Measurements from ENCODE around the gene FAM32A.
"Not testable (repeated sequence)": the region's sequence is repeated elsewhere in the genome, so short reads cannot be mapped to it uniquely, and the experiment has no call there.

FAM32A gene

DNA sequence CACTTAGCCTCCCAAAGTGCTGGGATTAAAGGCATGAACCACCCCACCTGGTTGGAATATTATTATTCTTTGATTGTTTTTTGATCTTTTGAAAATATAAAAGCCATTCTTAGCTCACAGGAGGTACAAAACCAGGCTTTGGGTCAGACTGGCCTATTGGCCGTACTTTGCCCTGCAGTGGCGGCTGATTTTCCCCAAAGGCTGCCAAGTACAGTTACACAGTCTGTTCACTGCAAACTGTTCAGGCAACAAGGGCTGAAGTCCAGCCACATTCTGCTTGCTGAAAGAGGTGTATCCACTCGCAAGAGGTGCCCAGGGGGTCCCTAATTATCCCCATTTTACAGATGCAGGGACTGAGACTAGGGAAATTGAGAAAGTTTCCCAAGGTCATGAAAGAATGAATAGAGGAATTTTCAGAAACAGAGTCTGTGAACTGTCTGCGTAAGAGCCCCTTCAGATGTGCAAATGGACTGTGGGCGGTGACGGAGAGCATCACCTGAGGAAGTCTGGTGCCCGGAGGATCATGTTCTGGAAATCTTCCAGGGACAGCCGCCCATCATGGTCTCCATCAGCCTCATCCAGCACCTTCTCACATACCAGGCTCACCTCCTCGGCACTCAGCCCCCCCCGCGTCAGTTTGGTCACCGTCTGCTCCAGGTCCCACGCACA is 20.9 kb upstream of the FAM32A start:
- no peak for DNase-seq (ENCODE audit: low spot score)

DNA sequence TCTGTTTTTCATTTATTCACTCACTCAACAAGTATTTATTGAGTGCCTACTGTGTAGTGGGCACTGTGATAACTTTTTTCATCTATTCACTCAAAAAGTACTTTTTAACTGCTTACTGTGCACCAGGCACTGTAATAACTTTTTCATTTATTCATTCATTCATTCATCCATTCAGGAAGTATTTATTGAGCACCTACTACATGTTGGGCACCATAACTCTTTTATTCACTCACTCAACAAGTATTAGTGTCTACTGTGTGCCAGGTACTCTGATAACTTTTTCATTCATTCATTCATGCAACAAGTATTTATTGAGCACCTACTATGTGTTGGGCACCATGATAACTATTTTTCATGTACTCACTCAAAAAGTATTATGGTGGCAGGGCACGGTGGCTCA is 18.8 kb upstream of the FAM32A start:
- DNase-seq (ENCODE audit: low spot score): no peak

DNA sequence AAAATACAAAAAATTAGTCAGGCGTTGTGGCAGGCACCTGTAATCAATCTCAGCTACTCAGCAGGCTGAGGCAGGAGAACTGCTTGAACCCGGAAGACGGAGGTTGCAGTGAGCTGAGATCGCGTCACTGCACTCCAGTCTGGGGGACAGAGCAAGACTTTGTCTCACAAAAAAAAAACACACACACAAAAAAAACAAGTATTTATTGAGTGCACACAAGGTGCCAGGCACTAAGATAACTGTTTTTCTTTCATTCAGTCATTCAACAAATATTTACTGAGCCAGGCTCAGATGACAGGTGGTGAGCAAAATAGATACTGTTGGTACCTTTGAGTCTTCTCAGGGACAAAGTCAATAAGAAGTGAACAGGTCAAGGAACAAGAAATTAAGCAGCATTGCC is 18.2 kb upstream of the FAM32A start:
- DNase-seq (ENCODE audit: low spot score): no peak

DNA sequence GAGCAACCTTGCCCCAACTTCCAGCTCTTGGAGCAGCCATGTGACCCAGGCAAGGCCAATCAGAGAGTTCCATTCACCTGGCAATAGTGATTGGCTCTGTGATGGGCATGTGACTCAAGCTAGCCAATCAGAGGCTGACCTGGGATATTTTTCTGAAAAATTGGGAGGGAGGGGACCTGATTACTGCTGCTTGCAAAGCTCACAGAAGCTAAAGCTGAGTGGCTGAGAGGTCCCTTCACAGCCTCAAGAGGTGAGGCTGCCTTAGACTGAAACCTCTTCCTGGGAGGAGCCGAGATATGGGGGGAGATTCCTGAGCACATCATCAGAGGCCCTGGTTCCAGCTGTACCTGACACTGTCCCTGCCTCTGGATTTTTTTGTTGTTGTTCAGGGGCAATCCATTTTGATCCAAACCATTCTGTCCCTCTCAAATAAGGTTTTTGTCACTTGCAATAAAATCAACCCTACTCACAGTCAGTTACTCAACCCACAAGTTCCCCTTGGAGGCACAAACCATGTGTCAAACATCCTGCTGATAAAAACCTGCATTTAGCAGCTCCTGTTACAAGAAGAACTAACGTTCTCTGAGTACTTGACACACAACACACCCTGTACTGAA is 16.6 kb upstream of the FAM32A start:
- DNase-seq (ENCODE audit: low spot score): no peak

DNA sequence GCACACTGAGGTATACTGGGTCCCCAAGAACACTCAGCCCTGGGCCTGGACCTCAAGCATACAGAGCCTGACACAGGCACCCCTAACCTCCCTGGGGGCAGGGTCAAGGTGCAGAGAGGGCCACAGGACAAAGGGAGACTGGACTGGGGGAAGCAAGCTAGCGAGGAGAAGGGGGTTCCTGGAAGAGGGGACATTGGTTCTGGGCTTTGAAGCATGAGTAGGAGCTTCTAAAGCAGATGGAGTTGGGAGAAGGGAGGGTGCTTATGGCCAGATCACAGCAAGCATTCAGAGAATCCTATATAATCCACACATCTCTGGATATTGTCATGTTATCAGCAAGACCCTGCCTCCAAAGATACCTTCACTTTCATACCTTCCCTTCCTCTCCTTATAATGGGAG is 15.1 kb upstream of the FAM32A start:
- DNase-seq (ENCODE audit: low spot score): no peak

DNA sequence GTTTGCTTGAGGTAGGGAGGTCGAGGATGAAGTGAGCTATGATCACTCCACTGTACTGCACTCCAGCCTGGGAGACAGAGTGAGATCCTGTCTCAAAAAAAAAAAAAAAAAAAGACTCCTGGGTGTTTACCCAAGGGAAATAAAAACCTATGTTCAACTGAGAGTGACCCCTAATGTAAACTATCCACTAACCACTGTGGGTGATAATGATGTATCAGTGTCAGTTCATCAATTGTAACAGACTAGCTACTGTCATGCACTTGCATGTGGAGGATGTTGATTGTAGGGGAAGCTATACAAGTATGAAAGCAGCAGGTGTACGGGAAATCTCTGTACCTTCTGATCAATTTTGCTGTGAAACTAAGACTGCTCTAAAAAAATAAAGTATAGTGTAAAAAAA is 9.3 kb upstream of the FAM32A start:
- DNase-seq (ENCODE audit: low spot score): no peak

DNA sequence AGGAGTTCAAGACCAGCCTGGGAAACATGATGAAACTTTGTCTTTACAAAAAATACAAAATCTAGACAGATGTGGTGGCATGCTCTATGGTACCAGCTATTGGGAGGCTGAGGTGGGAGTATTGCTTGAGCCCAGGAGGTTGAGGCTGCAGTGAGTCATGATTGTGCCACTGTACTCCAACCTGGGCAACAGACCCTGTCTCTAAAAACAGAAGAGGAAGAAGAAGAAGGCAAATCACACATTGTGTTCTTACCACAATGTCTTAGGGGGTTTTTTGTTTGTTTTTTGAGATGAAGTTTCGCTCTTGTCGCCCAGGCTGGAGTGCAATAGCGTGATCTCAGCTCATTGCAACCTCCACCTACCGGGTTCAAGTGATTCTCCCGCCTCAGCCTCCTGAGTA is 6.3 kb upstream of the FAM32A start:
- DNase-seq (ENCODE audit: low spot score): not testable (repeated sequence)

DNA sequence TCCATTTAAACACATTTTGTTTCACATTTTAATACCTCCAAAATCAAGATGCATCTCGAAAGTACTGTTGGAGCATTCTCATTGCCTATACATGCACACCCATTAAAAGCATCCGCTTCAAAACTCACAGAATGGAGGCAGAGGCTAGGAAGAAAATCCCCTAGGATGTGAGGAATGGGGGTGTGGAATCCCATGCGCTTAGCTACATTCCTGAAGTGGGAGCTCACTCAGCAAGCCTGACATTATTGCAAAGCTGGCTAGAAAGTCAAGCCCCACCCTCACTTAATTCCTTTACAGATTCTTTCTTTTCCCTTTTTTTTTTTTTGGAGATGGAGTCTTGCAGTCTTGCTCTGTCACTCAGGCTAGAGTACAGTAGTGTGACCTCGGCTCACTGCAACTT is 4.6 kb upstream of the FAM32A start:
- no peak for DNase-seq (ENCODE audit: low spot score)

DNA sequence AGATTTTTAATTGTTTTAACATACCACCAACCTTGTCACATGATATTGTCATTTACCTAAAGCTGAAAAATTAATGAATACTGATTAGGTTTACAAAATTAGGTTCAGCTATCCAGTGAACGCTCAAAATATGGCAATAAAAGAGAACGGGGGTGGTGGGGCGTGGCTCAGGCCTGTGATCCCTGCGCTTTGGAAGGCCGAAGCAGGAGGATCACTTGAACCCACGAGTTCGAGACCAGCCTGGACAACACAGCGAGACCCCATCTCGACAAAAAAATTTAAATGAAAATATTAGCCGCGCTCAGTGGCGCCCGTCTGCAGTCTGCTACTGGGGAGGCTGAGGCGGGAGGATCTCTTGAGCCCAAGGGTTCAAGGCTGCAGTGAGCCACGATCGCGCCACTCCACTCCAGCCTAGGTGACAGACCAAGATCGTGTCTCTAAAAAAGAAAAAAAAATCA is 516 bp upstream of the FAM32A start:
- DNase-seq (ENCODE audit: low spot score): no peak

DNA sequence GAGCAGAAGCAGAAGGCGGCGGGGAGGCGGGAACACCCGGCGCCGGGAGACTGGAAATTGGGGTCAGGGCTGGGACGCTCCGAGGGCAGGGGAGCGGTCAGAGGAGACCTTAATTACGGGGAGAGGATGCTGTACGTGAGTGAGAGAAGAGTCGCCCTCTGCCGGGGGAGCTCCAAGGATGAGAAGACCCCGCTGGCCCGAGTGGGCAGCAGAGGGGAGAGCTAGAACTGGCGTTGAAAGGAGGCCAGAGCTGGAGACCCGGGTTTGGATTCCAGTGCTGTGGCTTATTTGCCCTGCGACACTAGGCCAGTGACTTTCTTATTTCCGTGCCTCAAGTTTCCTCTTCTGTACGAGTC is 536 bp downstream of the FAM32A start:
- peak; percentile 36 for DNase-seq (ENCODE audit: low spot score)

DNA sequence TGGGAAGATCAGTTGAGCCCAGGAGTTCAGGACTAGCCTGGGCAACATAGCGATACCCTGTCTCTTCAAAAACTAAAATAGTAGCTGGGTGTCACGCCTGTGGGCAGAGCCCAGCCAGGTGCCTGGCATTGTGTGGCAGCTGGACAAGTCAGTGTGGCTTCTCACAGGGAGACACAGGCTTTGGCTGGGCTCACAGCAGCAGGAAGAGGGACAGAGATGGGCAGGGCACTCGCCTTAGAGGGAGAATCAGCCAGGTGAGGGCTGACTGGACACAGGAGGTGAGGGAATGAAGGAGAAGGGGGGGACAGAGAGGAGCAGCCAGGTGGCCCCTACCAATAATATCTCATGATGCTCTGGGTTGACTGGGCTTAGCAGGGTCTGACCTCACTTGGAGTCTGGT is 3.3 kb downstream of the FAM32A start:
- no peak for DNase-seq (ENCODE audit: low spot score)

DNA sequence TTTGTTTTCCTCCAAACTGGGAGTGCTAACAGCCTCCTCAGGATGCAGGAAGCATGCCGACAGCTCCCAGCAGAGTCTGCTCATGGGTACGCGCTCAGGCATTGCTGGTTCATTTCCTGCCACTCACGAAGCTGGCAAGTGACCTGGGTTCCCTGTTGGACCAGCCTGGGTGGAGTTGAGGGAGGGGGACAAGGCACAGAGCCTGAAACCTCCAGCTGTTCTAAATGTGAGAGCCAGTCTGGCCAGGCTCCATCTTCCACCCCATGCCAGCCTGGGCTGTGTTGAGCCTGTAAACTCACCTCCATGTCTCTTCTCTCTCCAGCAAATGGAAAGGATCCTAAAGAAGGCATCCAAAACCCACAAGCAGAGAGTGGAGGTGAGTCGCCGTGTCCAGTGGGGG is 5.0 kb downstream of the FAM32A start:
- DNase-seq (ENCODE audit: low spot score): no peak

DNA sequence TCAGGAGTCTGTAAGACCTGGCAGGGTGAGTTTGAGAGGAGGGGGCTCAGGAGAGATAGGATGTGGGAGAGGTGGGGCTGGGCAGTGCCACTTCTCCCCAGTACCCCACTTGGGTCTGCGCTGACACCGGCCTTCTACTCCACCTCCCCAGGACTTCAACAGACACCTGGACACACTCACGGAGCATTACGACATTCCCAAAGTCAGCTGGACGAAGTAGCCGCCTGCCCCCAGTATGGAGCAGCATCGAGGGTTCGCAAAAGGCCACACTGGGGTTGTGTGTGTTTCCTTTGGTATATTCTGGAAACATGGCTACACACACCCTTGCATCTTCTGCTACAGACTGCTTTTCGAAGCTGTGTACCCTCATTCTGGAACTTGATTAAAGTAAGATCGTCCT is 5.5 kb downstream of the FAM32A start:
- no peak for DNase-seq (ENCODE audit: low spot score)

DNA sequence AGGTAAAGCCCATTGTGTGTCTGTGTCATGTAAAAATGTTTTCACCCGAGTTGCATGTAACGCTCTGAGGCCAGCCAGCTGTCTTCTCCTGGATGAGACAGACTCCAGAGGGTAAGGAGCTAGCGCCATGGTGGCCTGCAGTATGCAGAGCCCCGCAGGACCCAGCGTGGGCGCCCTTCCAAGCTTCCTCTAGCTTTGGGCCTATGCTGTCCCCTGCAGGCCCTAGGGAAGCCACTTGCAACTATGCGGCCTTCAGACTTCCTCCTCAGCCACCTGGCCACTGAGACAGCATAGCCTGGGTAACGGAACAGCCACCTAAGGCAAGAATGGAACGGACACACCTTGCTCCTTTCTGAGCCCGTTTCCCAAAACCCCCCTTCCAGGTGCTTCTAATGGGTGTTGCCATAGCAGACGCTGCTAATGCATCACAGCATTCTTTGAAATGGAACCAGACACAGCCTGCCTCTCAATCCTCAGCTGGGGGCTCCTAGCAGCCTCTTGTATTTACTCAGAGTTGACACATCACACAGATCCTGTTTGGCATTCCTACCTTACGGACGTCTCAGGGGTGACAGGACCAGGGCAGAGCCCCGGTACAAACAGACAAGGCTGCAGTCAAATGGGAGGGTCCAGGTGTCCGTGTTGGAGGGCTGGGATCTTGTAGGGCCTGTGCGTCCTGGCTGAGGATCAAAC is 6.2 kb downstream of the FAM32A start:
- DNase-seq (ENCODE audit: low spot score): no peak

DNA sequence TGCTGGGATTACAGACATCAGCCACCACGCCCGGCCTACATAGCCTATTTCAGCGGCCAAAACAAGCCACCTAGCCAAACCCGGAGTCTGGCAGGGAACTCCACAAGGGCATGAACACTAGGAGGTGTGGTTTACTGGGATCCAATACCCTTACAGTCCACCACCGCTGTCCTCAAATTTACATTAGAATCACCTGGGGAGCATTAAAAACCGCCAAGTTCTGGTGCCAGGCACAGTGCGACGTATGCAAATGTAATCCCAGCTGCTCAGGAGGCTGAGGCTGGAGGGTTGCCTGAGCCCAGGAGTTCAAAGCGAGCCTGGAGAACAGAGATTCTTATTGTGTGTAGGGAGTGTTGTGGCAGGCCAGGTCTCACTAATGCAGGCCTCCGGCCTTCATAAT is 8.3 kb downstream of the FAM32A start:
- DNase-seq (ENCODE audit: low spot score): no peak

DNA sequence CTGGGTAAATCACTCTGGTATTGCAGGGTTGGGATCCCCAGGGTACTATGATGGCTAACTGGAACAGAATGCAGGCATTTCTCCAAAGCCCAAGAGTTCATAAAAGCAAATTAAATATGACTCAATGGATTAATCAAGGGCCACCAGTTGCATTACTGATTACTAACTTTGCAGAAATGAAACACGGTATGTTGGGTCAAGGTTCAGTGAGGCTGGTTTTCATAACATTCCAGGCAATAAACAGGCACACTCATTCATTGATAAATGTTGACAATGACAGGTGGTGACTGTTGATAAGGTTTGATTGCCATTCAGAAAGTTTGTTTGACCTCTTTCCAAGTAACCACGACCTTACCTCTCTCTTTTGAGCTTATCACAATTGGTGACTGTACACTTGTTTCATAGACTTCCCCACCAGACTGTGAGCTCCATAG is 12.0 kb downstream of the FAM32A start:
- no peak for DNase-seq (ENCODE audit: low spot score)

DNA sequence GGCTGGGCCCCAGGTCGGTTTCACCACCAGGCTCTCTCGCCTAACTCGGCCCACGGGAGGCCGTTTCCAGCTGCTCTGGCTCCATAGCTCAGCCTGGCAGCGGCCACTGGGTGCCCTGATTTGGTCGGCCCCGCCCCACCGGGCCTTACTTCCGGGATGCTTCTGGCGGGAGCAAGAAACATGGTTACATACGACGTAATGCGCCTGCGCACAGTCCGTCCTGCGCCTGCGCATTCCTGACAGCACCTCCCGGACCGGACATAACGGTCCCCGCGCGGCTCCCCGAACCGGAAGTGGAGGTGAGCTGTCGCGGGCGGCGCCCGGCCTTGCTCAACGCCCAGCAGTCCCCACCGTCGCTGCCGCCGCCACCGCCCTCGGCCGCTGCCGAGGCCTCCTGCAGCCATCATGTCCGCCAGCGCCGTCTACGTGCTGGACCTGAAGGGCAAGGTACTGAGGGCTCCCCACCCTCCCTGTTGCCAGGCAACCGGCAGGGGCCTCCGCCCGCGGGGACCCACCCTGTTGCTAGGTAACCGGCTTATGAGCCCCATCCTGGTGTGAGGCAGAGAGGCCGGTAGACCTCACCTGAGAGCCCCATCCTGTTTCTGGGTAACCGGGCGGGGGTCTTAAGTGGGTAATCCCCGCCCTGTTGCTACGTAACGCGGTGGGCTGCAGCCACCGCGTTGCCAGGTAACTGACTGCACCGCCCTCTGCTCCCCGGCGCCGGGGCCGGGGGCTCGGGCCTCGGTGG is 12.6 kb downstream of the FAM32A start, which contains the start of gene AP1M1:
Gene AP1M1, plus strand, starts transcription at position 290 of the 748 bp plus-strand sequence. Its CDS starts 116 bp downstream, at position 406.
- DNase-seq (ENCODE audit: low spot score): peak; percentile 97

DNA sequence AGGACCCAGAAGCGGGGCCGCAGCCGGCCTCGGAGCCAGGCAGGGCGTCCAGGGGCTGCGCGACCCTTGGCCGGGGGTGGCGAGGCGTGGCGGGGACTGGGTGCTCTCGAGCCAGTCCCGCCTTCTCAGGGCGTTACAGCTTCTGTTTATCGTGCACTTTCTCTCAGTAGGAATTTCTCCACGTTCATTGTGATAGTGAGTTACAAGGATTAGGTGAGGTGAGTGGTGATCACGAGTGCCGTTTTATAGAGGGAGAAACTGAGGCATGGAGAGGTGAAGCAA is 13.1 kb downstream of the FAM32A start:
- no peak for DNase-seq (ENCODE audit: low spot score)

DNA sequence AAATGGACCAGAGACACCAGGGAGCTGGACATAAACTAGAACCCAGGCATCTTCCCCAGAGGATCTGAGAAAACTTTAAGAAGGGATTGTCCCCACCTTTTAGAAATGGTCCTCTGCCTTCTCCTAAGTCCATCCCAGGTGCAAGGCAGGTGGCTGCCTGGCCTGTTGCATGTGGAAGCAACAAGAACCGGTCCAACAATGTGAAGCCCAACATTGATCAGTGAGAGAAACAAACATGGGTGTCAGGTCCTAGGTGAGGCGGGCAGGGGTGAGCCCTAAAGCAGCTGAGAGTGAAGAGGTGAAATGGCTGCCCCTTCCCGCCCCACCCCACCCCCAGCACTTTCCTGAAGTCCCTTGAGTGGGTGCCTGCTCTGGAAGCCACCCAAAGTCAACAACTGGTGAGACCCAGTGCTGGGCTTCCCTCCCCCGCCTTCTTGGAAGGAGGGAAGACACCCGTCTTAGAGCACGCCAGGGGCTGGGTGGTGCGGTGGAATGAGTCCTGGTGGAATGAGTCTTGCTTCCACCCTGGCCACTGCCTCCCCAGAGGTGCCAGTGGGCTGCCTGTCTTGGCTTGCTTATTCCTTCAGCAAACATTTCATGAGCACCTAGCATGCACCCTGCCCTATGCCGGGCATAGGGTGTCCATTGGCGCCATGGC is 14.2 kb downstream of the FAM32A start:
- no peak for DNase-seq (ENCODE audit: low spot score)

DNA sequence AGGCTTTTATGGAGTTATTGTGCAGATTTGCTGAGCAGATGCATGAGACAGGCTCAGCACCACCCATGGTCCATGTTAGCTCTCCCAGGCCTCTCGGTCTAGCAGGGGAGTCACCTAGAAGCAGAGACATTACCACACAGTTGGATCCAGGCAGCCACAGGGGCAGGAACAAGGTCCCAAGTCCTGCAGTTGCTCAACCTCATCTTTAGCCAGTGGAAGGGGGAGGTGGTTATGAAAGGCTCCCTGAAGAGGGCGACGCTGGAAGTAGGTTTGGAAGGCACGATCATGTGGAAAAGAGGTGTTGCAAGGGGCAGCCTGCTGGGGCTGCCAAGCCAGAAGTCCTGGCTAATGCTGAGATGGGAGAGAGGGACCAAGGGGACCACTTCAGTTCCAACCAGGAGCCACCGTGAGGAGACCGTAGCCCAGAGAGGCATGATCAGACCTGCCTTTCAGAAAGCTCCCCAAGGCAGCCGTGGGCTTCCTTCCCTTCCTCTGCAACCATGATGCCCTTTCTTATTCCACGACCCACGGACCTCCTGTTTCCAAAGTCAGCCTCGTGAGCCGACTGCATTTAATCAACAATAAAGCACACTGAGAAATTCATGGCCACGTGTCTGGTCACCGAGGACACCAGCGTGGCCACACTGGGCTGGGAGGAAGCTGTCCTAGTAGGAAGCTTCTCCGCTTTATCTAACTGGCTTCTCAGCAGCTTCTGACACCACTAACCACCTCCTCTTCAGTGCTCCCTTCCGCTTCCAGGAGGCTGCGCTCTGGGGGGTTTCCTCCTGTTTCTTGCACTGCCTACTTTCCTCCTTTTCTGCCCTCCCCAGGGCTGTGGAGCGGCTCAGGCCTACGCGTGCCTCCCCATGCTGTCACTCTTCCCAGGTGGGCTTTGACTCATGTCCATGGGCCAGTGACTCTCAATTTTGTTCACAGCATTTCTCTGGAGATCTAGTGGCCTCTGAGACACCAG is 15.1 kb downstream of the FAM32A start:
- no peak for DNase-seq (ENCODE audit: low spot score)

DNA sequence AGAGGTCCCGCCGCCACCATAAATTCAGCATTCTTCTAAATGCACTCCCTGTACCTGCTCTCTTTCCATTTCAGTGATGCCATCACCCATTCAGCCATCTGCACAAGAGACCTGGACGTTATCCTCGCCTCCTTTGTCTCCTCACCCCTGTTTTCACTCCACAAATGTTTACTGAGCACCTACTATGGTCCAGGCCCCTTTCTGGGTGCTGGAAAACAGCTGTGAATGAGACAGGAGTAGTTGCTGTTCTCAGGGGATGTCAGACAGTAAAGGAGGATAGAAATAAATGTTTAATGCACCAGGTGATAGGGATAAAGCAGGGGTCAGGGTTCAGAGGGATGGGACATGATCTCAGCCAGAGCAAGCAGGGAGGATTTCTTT is 15.8 kb downstream of the FAM32A start:
- no peak for DNase-seq (ENCODE audit: low spot score)
